Measurements from ENCODE around the gene SYS1. TPM values are rescaled to one million over a fixed set of nuclear protein-coding genes. Genes with fewer than 3 reads are reported as not detected.

Gene SYS1
- total RNA-seq: 27.4 TPM

- peak; percentile 87 to 90 (median 88) for TF ChIP-seq CTCF (IDR thresholded peaks at IDR 0.05)
- peak within 1 kb of the TSS; percentile 73 to 75 for H3K4me3 ChIP-seq
- intact Hi-C loops (cut with DNase I): loop anchor here (1.0 to 2.0 kb wide), 6 partner anchors 9 to 73 kb away; no protein-coding TSS in a partner anchor
- peak; percentile 90 to 99 for DNase-seq (ENCODE audit: low spot score in 2 of 2)
- no peaks in the 10 kb centered on the region for H3K9me3 ChIP-seq
- H3K27me3 ChIP-seq: no peaks in the 10 kb centered on the region
- H3K4me1 ChIP-seq: peaks cover 0 to 26% of the 10 kb centered on the region in 2 donors
- peak within 1 kb of the TSS; percentile 95 to 96 for H3K27ac ChIP-seq
- peaks cover 16 to 26% of the 10 kb centered on the region in 2 donors for H3K36me3 ChIP-seq
Observed at GRCh38 chr20:45362804-45363610, at the start of gene SYS1. TSS of gene SYS1 (plus strand) at chr20:45363156. CDS start at chr20:45363532, 376 bp downstream.

DNA sequence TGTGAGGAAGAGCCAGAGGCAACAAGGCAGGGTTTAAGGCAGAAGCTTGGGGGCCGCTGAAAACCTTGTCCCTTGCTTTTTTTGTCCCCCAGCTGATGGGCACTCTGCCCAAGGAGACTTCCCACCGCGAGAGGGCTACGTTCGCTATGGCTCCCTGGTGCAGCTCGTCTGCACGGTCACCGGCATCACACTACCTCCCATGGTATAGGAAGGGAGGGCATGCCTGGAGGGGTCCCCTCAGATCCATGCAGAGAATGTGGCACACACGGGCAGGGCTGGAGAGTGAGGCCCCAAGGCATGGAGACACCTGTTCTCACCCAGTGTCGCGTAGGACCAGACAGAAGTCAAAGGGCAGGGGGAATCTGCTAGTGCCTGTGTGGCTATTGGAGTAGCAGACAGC is 49.0 kb upstream of the SYS1 start:
- Histone ChIP-seq H3K4me1 (no peaks in the 10 kb centered on the region), H3K4me3 (no peak overlapping the region), H3K27me3 (no peaks in the 10 kb centered on the region), H3K9me3 (no peaks in the 10 kb centered on the region), H3K36me3 (no peaks in the 10 kb centered on the region), H3K27ac (no peak overlapping the region)
- intact Hi-C loops (cut with DNase I): no loop called here
- no peak for TF ChIP-seq CTCF (IDR thresholded peaks at IDR 0.05)
- DNase-seq (ENCODE audit: low spot score in 2 of 2): no peak

DNA sequence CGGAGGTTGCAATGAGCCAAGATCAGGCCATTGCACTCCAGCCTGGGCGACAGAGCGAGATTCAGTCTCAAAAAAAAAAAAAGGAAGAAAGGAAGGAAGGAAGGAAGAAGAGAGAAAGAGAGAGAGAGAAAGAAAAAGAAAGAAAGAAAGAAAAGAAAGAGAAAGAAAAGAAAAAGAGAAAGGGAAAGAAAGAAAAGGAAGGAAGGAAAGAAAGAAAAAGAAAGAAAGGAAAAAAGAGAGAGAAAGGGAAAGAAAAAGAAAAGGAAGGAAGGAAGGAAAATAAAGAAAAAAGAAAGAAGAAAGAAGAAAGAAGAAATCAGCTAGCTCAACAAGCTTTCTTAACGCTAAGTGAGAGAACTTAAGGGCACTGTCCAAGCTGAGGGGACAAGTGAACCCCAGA is 47.3 kb upstream of the SYS1 start:
- Histone ChIP-seq H3K36me3 (no peaks in the 10 kb centered on the region), H3K4me1 (no peaks in the 10 kb centered on the region), H3K27ac (no peak overlapping the region), H3K27me3 (no peaks in the 10 kb centered on the region), H3K4me3 (no peak overlapping the region), H3K9me3 (no peaks in the 10 kb centered on the region)
- intact Hi-C loops (cut with DNase I): no loop called here
- no peak for TF ChIP-seq CTCF (IDR thresholded peaks at IDR 0.05)
- DNase-seq (ENCODE audit: low spot score in 2 of 2): no peak

- no peaks in the 10 kb centered on the region for H3K4me1 ChIP-seq
- H3K4me3 ChIP-seq: no peak overlapping the region
- DNase-seq (ENCODE audit: low spot score in 2 of 2): no peak
- H3K9me3 ChIP-seq: no peaks in the 10 kb centered on the region
- no peak for TF ChIP-seq CTCF (IDR thresholded peaks at IDR 0.05)
- no peak overlapping the region for H3K27ac ChIP-seq
- no peaks in the 10 kb centered on the region for H3K27me3 ChIP-seq
- intact Hi-C loops (cut with DNase I): no loop called here
- H3K36me3 ChIP-seq: no peaks in the 10 kb centered on the region
Observed at GRCh38 chr20:45316150-45317080, 46.5 kb upstream of the SYS1 start.

- no peak for DNase-seq (ENCODE audit: low spot score in 2 of 2)
- Histone ChIP-seq H3K27me3 (no peaks in the 10 kb centered on the region), H3K4me3 (no peak overlapping the region), H3K36me3 (no peaks in the 10 kb centered on the region), H3K9me3 (no peaks in the 10 kb centered on the region), H3K27ac (no peak overlapping the region), H3K4me1 (no peaks in the 10 kb centered on the region)
- TF ChIP-seq CTCF (IDR thresholded peaks at IDR 0.05): no peak
- intact Hi-C loops (cut with DNase I): loop anchor here (2.0 kb wide), 1 partner anchor 45 kb away; the partner anchor contains the start of gene SYS1
Observed at GRCh38 chr20:45317826-45318225, 45.1 kb upstream of the SYS1 start.
